GM21390 (cell line): ENCODE measurements around the gene ABHD2.
A peak's percentile ranks its signal among the peaks of the same experiment; 100 is the strongest.
"Not testable (repeated sequence)": the region's sequence is repeated elsewhere in the genome, so short reads cannot be mapped to it uniquely, and the experiment has no call there.

Experiments used
- ATAC-seq: cut with Tn5 transposase; IDR thresholded peaks from one replicate; pipeline ENCODE4 v1.9.1; 2021; ENCODE audit not compliant: unreplicated experiment

Gene ABHD2

GRCh38 chr15:89119489-89120478 is 31.5 kb downstream of the ABHD2 start:
- ATAC-seq = no peak

GRCh38 chr15:89120479-89121000 is 32.3 kb downstream of the ABHD2 start:
- not testable (repeated sequence) for ATAC-seq

GRCh38 chr15:89121414-89121813 is 33.2 kb downstream of the ABHD2 start:
- ATAC-seq = no peak

GRCh38 chr15:89122505-89123180 is 34.4 kb downstream of the ABHD2 start:
- no peak for ATAC-seq

- no peak for ATAC-seq
Observed at GRCh38 chr15:89123181-89123525, 34.9 kb downstream of the ABHD2 start.

- ATAC-seq = no peak
Observed at GRCh38 chr15:89125088-89125826, 37.0 kb downstream of the ABHD2 start.

GRCh38 chr15:89126009-89126408 is 37.8 kb downstream of the ABHD2 start:
- no peak for ATAC-seq

GRCh38 chr15:89127054-89127702 is 38.9 kb downstream of the ABHD2 start:
- ATAC-seq = no peak

GRCh38 chr15:89128320-89129122 is 40.3 kb downstream of the ABHD2 start:
- ATAC-seq = no peak

- ATAC-seq = no peak
Observed at GRCh38 chr15:89129123-89129815, 41.0 kb downstream of the ABHD2 start.

- ATAC-seq = no peak
Observed at GRCh38 chr15:89129816-89130134, 41.5 kb downstream of the ABHD2 start.

GRCh38 chr15:89130201-89130600 is 41.9 kb downstream of the ABHD2 start:
- ATAC-seq = peak; percentile 86

- no peak for ATAC-seq
Observed at GRCh38 chr15:89131731-89132130, 43.5 kb downstream of the ABHD2 start.

GRCh38 chr15:89132611-89133507 is 44.6 kb downstream of the ABHD2 start:
- ATAC-seq = no peak

GRCh38 chr15:89135387-89136077 is 47.3 kb downstream of the ABHD2 start:
- not testable (repeated sequence) for ATAC-seq

- ATAC-seq = no peak
Observed at GRCh38 chr15:89136078-89136806, 48.0 kb downstream of the ABHD2 start.
